H54 (cell line): Measurements from ENCODE around the gene NGB.

Experiments used
- DNase-seq: peaks from one replicate; pipeline ENCODE4 v3.0.0; 2011; ENCODE audit warnings: low spot score, mixed read lengths; ENCODE audit not compliant: insufficient read length
- FAIRE-seq: peaks from 3 replicates; lab custom pipeline; 2011; peaks lifted over from hg19 to GRCh38; lab: Jason Lieb, UNC
- POLR2A ChIP-seq: IDR thresholded peaks from 2 replicates; pipeline ENCODE4 v1.6.1; 2011; ENCODE audit warnings: low read depth, mild to moderate bottlenecking, low read length

NGB gene

GRCh38 chr14:77265561-77266335 is 5.3 kb downstream of the NGB start:
- no peak for TF ChIP-seq POLR2A
- no peak for DNase-seq
- FAIRE-seq = no peak

GRCh38 chr14:77265187-77265515 is 5.9 kb downstream of the NGB start:
- no peak for FAIRE-seq
- DNase-seq = no peak
- TF ChIP-seq POLR2A = no peak

GRCh38 chr14:77264466-77265186 is 6.4 kb downstream of the NGB start:
- TF ChIP-seq POLR2A = no peak
- FAIRE-seq (no peak), DNase-seq (no peak)

- FAIRE-seq = no peak
- TF ChIP-seq POLR2A = no peak
- no peak for DNase-seq
Measured at GRCh38 chr14:77260631-77261030, 10.4 kb downstream of the NGB start.

GRCh38 chr14:77260199-77260598 is 10.8 kb downstream of the NGB start:
- TF ChIP-seq POLR2A = no peak
- FAIRE-seq (no peak), DNase-seq (no peak)

GRCh38 chr14:77259025-77259715 is 11.8 kb downstream of the NGB start:
- FAIRE-seq (no peak), DNase-seq (no peak)
- no peak for TF ChIP-seq POLR2A

- FAIRE-seq = no peak
- no peak for TF ChIP-seq POLR2A
- no peak for DNase-seq
Measured at GRCh38 chr14:77258566-77258965, 12.4 kb downstream of the NGB start.

- FAIRE-seq (no peak), DNase-seq (no peak)
- no peak for TF ChIP-seq POLR2A
Measured at GRCh38 chr14:77257700-77258099, 13.3 kb downstream of the NGB start.

- FAIRE-seq (no peak), DNase-seq (no peak)
- TF ChIP-seq POLR2A = no peak
Measured at GRCh38 chr14:77256694-77257093, 14.3 kb downstream of the NGB start.

GRCh38 chr14:77253333-77254190 is 17.4 kb downstream of the NGB start:
- TF ChIP-seq POLR2A = no peak
- FAIRE-seq (no peak), DNase-seq (no peak)

GRCh38 chr14:77251870-77252269 is 19.1 kb downstream of the NGB start:
- DNase-seq (no peak), FAIRE-seq (no peak)
- TF ChIP-seq POLR2A = no peak

GRCh38 chr14:77250927-77251326 is 20.1 kb downstream of the NGB start:
- no peak for DNase-seq
- no peak for TF ChIP-seq POLR2A
- FAIRE-seq = no peak

- no peak for TF ChIP-seq POLR2A
- DNase-seq (no peak), FAIRE-seq (no peak)
Measured at GRCh38 chr14:77249286-77249685, 21.7 kb downstream of the NGB start.
